Activated T-helper 17 cell treated with anti-CD3 and anti-CD28 coated beads, Interleukin-2, amount 50 U/mL, for 72 hours (primary cell): Measurements from ENCODE around the gene SAMD14. TPM values are rescaled to one million over a fixed set of nuclear protein-coding genes. Genes with fewer than 3 reads are reported as not detected.
A peak's percentile ranks its signal among the peaks of the same experiment; 100 is the strongest.

Source experiments
- ATAC-seq: fragments of 150-1000 bp; cut with Tn5 transposase; replicated peaks from 2 replicates; pipeline ENCODE4 v1.10.0; 2021; ENCODE audit warnings: mild to moderate bottlenecking, moderate library complexity
- H3K27ac Mint-ChIP-seq: one replicate; pipeline ENCODE4 v1.8.0; 2022; ENCODE audit warnings: mixed read lengths
- H3K27me3 Mint-ChIP-seq: one replicate; pipeline ENCODE4 v1.8.0; 2022; ENCODE audit warnings: mixed read lengths
- H3K36me3 Mint-ChIP-seq: one replicate; pipeline ENCODE4 v1.8.0; 2022; ENCODE audit warnings: low read depth, mild to moderate bottlenecking, mixed read lengths
- H3K4me1 Mint-ChIP-seq: one replicate; pipeline ENCODE4 v1.8.0; 2022; ENCODE audit warnings: mixed read lengths
- H3K4me3 Mint-ChIP-seq: one replicate; pipeline ENCODE4 v1.8.0; 2022; ENCODE audit warnings: mild to moderate bottlenecking, mixed read lengths
- H3K9me3 Mint-ChIP-seq: one replicate; pipeline ENCODE4 v1.8.0; 2022; ENCODE audit warnings: mixed read lengths
- total RNA-seq, 2 donors: library from RNA; stranded (reverse); gene quantifications; one replicate each; pipeline ENCODE4 v1.2.3, GENCODE V29; 2022

SAMD14 gene
- total RNA-seq, 2 donors from 2014 or later = 0.84 to 6.9 TPM

DNA sequence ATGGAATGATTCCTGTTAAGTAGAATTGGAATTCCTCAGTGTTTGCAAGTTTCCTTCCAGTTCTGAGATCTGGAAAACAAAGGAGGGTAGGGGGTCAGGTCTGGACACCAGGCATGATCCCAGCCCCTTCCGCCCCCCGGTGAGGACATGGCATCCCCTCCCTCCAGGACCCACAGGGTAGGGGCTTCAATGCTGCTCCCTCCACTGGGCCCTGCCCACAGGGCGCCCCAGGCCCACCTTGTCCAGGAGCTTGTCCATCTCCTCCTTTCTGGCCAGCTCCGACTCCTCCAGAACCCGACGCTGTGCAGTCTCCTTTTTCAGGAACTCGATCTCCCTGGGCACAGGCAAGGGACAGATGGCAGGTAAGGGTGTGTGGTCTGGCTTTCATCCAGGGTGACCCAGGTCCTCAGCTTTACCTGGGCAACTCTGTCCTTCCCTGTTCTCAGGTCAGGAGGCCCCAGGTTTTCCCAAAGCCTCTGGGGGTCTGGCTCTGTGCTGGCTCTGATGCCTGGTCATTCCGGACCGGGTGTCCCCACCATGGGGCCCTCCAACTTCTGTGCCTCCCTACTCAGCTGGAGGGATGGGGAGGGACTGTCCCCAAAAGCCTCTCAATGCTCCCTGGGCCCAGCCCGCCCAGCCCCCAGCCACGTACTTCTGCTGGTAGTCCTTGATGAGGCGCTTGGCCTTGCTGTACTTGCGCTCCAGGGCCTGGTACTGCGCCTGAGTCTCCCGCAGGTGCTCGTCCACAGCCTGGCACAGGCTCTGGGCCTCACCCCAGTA lies 5.5 kb upstream of the SAMD14 start:
- no peak overlapping the region for H3K27ac Mint-ChIP-seq
- no peaks in the 10 kb centered on the region for H3K9me3 Mint-ChIP-seq
- H3K4me1 Mint-ChIP-seq = peaks cover 41% of the 10 kb centered on the region
- H3K27me3 Mint-ChIP-seq = no peaks in the 10 kb centered on the region
- H3K4me3 Mint-ChIP-seq = no peak overlapping the region
- H3K36me3 Mint-ChIP-seq = peaks cover 57% of the 10 kb centered on the region
- no peak for ATAC-seq

DNA sequence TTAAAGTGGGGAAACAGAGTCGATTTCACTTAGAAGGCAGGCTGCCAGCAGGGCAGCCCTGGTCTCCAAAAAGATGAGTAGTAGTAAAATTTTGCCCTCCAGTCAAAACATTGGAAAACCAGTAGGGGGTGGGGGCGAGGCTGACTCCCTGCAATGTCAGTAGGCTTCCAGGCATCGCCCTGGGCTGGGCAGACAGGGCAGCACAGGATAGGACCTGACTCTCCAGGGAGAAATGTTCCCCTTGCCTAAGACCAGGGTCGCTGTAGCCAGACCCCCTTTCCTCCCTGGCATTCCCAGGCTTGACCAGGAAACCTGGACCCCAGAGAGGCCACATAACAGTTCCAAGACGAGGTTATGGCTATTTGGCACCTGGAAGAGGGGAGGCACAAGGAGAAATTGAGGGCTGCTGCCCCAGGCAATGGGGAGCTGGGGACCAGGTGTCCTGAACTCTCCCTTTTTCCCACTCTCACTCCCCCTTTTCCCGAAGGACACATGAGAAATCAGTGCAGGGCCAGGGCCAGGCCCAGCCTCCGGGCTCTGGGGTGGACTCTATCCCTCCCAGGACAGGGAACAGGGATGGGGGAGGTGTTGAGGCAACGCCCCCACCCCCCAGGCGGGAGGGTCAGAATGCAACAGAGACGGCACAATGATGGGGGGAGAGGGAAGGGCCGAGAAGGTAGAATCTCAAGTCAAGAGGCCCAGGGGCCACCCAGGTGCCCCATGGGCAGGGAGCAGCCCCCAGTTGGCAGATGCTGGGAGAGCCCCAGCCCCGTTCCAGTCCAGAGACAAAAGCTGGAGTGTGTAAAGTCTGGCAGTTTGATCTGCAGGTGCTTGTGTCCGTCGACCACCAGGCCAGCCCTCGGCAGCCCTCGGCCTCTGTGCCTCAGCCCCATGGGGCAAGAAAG lies 4.5 kb upstream of the SAMD14 start:
- no peak for ATAC-seq
- Mint-ChIP-seq H3K9me3 (no peaks in the 10 kb centered on the region), H3K4me3 (no peak overlapping the region), H3K4me1 (peaks cover 31% of the 10 kb centered on the region), H3K36me3 (peaks cover 47% of the 10 kb centered on the region), H3K27me3 (no peaks in the 10 kb centered on the region), H3K27ac (no peak overlapping the region)

DNA sequence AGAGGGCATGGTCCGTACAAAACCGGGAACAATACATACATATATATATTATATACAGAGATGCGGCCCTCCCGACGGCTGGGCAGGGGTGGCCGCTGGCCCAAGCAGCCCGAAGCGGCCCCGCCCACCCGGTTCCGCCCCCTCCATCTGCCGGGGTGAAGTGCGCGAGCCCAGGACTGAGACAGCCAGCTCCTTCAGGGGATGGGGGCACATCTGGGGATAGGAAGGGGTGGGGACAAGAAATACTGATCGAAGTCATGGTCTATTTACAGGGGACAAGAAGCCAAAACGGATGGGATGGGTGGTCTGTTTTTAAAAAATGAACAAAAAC lies 3.8 kb upstream of the SAMD14 start:
- no peak overlapping the region for H3K27ac Mint-ChIP-seq
- H3K36me3 Mint-ChIP-seq = peaks cover 42% of the 10 kb centered on the region
- no peak overlapping the region for H3K4me3 Mint-ChIP-seq
- no peak for ATAC-seq
- H3K4me1 Mint-ChIP-seq = peaks cover 33% of the 10 kb centered on the region
- H3K9me3 Mint-ChIP-seq = no peaks in the 10 kb centered on the region
- peaks cover 1% of the 10 kb centered on the region for H3K27me3 Mint-ChIP-seq

DNA sequence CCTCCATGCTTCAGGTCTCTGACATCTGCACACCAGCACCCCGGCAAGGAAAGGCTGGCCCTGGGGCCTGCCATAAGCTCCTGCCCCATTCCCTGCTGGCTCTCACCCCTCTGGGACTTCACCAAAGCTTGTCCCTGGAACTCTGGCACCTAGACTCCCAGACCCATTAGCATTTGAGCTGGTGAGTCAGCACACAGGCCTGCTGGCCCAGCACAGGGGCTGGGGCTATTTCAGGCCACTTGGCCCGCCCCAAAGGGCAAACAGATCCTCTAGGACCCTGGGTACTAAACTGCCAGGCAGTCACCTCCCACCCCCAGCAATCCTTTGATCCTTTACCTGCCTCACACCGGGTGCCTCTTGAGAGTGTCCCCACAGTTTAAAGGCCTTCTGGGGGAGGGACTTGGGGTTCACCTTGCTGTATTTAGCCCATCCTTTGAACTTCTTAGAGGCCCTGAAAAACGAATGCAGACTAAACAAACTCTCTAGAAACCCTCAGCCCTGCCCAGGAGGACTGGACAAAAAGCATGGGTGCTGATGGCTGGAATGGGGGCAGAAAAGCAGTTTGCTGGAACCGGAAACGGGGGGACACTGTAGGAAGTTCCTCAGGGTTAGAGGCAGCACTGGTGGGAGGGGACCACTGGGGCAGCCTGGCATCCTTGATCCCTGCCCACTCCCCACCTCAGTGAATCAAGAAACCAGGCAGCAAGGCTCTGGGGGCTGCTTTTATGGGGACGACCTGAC lies 3.2 kb upstream of the SAMD14 start:
- peaks cover 33% of the 10 kb centered on the region for H3K4me1 Mint-ChIP-seq
- H3K9me3 Mint-ChIP-seq = no peaks in the 10 kb centered on the region
- peaks cover 5% of the 10 kb centered on the region for H3K27me3 Mint-ChIP-seq
- no peak overlapping the region for H3K27ac Mint-ChIP-seq
- no peak for ATAC-seq
- peaks cover 40% of the 10 kb centered on the region for H3K36me3 Mint-ChIP-seq
- no peak overlapping the region for H3K4me3 Mint-ChIP-seq

DNA sequence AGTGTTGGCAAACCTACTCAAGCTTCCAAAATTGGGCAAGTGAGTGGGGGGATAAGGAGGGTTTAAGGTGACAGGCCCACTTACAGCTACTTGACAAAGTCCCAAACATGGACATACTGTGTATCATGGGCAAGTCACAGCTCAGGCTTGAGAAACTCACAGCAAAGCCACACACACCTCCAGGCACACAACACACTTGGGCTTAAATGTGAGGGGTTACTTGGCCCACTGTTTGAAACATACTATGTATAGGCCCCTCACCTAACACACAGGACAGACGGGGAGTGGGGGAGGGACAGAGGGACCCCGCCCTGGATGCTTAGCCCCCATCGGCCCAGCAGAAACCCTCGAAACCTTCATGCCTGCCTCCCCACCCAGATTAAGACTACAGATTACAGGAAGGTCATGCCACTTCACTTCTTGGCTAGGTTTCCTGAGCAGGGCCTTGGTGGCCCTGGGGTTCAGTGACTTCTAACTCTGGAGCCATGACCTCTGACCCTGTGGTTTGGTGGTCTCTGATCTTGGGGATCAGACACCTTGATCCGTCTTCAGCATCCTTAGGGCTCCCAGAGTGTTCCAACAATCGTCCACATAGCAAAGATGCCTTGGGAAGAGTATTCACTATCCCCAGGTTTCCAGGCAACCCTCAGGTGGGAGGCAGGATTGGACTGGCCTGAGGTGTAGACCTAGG lies 2.3 kb upstream of the SAMD14 start:
- ATAC-seq = no peak
- Mint-ChIP-seq H3K27me3 (peaks cover 5% of the 10 kb centered on the region), H3K27ac (peak overlapping the region; percentile 26), H3K36me3 (peaks cover 30% of the 10 kb centered on the region), H3K4me3 (peak overlapping the region; percentile 75), H3K9me3 (no peaks in the 10 kb centered on the region), H3K4me1 (peaks cover 27% of the 10 kb centered on the region)

DNA sequence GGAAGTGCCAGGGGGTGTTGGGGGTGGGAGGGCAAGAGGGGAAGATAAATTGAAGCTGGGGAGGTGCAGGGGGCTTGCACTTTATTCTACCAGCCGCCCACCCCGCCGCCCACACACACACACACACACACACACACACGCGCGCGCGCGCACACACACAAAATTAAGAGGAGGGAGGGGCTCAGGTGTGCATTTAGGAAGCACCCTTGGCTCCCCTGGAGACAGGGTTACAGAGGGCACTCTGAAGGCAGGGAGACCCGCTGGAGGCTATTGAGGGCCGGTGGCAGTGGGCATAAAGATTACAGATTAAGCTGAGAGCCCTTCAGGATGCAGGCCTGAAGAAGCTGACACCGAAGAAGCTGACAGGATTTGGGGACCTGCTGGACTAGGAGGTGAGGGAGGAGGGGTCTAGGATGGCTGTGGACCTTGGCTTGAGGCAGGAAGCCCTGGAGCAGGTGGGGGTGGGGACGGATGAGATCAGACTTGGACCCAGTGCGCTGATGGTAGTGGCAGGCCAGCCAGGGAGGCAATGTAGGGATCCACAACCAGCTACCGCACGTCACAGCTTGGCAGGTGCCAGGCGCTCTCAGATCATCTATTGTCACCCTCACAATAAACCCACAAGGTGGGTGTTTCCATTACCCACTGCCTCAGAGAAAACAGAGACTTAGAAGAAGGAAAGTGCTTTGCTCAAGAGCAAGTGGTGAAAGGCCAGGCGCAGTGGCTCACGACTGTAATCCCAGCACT lies 772 bp upstream of the SAMD14 start:
- Mint-ChIP-seq H3K4me1 (peaks cover 23% of the 10 kb centered on the region), H3K9me3 (no peaks in the 10 kb centered on the region), H3K4me3 (peak overlapping the region; percentile 75), H3K27me3 (peaks cover 5% of the 10 kb centered on the region), H3K36me3 (peaks cover 15% of the 10 kb centered on the region), H3K27ac (peak overlapping the region; percentile 26)
- peak; percentile 20 for ATAC-seq

DNA sequence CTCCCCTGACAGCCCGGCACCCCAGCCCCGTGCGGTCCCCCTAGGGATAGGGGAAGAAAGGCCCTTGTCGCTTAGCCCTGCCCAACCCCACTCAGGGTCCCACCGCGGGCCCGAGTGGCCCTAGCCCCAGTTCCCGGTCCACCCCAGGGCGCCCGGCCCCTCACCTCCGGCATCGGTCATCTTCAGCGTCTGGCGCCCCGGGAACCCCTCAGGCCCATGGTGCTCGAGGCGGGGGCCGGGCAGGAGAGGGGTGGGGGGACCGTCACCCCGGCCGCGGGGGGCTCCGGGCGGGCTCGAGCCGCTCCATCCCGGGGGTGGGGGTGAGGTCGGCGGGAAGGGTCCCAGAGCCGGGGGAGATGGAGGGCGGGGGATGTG lies 620 bp downstream of the SAMD14 start:
- ATAC-seq = no peak
- Mint-ChIP-seq H3K27ac (no peak overlapping the region), H3K9me3 (no peaks in the 10 kb centered on the region), H3K4me1 (peaks cover 23% of the 10 kb centered on the region), H3K4me3 (peak overlapping the region; percentile 75), H3K27me3 (peaks cover 5% of the 10 kb centered on the region), H3K36me3 (peaks cover 10% of the 10 kb centered on the region)

DNA sequence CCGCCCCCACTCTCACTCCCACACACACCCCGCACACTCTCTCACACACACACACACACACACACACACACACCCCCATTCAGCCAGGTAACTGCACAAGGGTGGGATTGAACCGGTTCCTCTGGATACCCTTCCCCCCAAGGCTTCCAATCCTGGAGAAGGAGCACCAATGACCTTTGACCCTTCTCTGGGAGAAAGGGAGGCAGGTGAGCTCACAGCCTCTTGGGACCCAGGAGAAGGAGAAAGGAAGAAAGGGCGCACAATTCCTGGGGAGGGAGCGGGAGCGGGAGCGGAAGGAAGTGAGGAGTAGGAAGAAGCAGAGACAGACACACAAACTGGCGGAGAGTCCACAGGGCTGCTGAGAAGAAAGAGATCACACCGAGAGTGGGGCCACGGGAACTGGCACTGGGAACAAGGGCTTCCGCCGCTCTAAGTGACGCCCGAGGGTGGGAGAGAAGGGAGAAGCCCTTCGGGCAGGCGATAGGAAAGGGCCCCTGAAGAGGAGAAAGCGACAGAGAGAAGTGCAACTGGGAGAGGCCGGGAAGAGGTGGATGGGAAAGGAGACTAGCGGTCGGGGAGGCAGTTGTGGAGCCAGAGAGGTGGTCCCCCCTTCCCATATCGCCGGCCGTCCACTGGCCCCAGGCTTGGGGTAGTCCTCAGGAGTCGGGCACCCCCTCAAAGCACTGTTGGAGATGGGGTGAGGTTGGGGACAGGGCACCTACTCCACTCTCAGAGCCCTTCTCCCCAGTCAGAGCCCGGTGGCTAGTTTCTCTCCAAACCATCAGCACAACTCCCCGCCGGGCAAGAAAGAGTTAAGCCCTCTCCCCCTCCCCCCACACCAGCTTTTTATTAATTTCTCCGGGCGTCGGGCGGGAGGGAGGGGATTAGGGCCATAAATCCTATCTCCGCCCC lies 1.3 kb downstream of the SAMD14 start:
- Mint-ChIP-seq H3K9me3 (no peaks in the 10 kb centered on the region), H3K27ac (no peak overlapping the region), H3K4me3 (peak overlapping the region; percentile 75), H3K27me3 (peaks cover 5% of the 10 kb centered on the region), H3K36me3 (peaks cover 10% of the 10 kb centered on the region), H3K4me1 (peaks cover 23% of the 10 kb centered on the region)
- no peak for ATAC-seq

DNA sequence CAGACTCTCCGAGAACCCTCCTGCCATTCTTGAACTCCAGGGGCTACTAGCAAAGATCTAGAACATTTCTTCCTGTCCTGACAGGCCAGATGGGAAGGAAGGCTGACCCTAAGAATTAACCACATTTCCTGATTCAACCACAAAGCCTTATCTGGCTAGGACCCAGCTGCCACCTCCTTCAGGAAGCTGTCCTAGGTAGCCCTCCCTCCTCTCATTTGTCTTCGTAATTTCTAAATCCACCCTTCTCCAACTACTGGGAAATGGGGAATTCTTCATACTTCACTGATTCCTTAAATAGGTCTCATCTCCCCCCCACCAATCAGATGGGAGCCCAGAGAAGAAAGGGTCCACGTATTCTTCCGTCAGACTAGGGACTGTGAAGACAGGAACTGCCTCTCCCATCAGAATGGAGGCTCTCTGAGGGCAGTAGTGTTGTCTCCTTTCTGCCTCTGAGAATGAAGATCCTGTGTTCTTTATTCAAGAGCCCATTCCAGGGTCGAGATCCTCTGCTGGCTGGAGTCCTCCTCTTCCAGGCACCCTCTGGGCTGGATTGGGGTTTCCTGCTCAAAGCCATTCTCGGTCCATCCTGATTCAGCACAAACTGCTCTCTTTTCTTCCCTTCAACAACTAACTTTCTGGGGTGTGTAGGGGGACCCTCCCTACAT lies 2.1 kb downstream of the SAMD14 start:
- H3K27me3 Mint-ChIP-seq = peaks cover 5% of the 10 kb centered on the region
- peaks cover 23% of the 10 kb centered on the region for H3K4me1 Mint-ChIP-seq
- H3K4me3 Mint-ChIP-seq = no peak overlapping the region
- H3K9me3 Mint-ChIP-seq = no peaks in the 10 kb centered on the region
- H3K36me3 Mint-ChIP-seq = peaks cover 6% of the 10 kb centered on the region
- H3K27ac Mint-ChIP-seq = no peak overlapping the region
- no peak for ATAC-seq

DNA sequence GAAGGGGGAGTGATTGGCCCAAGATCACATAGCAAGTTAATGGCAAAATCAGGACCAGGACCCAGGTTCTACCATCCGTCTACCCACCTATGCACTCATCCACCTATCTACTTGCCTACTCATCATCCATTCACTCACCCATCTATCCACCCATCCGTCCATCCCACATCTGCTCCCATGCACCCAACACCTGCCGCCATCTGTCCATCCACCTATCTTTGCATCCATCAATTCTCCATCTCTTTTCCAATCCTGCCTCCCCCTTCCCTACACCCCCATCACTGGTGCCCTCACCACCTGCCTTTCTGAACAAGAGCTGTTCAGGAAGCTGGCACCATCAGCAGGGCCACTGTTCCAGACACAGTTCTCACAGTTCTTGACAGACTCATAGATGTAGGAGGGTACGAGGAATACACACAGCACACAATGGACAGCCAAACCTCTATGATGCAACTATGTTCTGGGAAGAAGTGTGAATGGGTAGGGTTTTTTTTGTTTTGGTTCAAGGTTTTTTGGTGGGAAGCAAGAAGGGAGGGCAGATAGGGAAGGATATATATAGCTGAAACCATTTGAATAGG lies 4.5 kb downstream of the SAMD14 start:
- no peak overlapping the region for H3K4me3 Mint-ChIP-seq
- H3K27me3 Mint-ChIP-seq = peaks cover 5% of the 10 kb centered on the region
- H3K36me3 Mint-ChIP-seq = peaks cover 6% of the 10 kb centered on the region
- H3K27ac Mint-ChIP-seq = no peak overlapping the region
- no peak for ATAC-seq
- peaks cover 6% of the 10 kb centered on the region for H3K4me1 Mint-ChIP-seq
- H3K9me3 Mint-ChIP-seq = no peaks in the 10 kb centered on the region

DNA sequence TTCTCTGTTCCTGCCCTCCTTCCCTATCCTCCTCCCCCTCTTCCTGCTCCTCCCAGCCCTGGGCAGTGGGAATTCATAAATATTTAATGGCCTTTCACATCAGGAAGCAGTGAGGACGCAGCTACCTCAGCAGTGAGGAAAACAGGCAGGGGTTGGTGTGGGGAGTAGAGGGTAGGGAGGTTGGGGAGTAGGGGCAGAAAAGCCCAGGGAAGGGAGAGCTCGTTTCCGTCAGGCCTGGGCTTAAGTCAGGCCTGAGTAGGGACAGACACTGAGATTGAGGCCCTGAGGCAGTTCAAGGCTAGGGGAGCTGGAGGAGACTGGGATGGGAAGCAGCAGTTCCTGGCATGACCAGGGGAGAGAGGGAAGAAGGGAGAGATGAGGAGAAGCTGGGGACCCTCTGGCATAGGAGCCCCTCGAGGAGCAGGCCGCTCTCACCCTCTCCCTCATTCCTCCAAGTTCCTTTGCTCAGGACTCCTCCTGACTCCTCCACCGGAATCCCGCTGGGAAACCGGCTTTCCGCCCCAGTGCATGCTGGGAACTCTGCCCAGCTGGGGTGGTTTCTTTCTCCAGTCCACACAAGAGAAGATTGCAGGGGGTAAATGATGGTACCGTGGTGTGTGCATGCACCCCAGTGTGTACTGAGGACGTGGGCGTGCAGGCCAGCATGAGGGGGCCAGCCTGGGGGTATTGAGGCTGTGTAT lies 6.2 kb downstream of the SAMD14 start:
- no peak for ATAC-seq
- Mint-ChIP-seq H3K27me3 (peaks cover 11% of the 10 kb centered on the region), H3K27ac (no peak overlapping the region), H3K4me3 (no peak overlapping the region), H3K9me3 (no peaks in the 10 kb centered on the region), H3K36me3 (peaks cover 4% of the 10 kb centered on the region), H3K4me1 (peaks cover 5% of the 10 kb centered on the region)

DNA sequence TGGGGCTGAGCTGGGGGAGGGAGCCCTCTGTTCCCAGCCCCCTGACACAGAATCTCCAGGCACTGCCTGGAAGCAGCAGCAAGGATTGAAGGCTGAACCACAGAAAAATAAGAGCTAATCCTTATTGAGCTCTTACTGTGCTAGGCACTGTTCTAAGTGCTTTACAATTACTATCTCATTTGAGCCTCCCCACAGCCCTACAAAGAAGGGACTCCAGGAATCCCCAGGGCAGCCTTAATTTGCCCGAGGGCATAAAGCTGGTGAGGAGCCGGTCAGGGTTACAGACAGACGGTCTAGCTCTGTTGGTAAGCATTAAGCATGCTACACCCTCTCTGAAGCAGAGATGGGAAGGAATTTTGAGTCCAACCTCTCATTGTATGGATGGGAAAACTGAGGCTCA lies 7.0 kb downstream of the SAMD14 start:
- Mint-ChIP-seq H3K27me3 (peaks cover 12% of the 10 kb centered on the region), H3K36me3 (no peaks in the 10 kb centered on the region), H3K4me3 (no peak overlapping the region), H3K4me1 (no peaks in the 10 kb centered on the region), H3K9me3 (no peaks in the 10 kb centered on the region), H3K27ac (no peak overlapping the region)
- ATAC-seq = no peak
